Neural progenitor cell (in vitro differentiated cells): ENCODE data around the gene CD300E.

Experiments used
- EZH2 ChIP-seq: fragments of 200-600 bp; sonication (generic); IDR thresholded peaks from 2 replicates; pipeline ENCODE4 v1.6.1; 2017; ENCODE audit warnings: antibody characterized with exemption, mild to moderate bottlenecking, moderate library complexity
- TF ChIP-seq, protein P1 (sequence below): fragments of 200-600 bp; sonication (generic); IDR thresholded peaks from 2 replicates; pipeline ENCODE4 v1.5.1; 2017; ENCODE audit warnings: antibody characterized with exemption, mild to moderate bottlenecking

DNA sequence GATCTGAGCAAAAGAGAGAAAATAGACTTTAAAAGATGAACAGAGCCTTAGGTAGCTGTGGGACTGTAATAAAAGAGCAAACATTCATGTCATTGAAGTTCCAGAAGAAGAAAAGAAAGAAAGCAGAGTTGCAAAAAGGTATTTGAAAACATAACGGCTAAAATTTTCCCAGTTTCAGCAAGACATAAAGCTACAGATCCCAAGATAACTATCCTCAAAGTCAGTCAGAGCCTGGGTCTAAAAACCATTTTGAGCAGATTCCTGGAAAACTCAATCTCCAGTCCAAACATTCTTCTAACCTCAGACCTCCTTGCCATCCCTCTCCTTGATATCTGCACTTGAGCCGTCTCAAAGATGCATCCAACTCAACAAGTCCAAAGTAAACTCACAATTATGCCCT is 20.9 kb upstream of the CD300E start:
- TF ChIP-seq, protein P1, sequence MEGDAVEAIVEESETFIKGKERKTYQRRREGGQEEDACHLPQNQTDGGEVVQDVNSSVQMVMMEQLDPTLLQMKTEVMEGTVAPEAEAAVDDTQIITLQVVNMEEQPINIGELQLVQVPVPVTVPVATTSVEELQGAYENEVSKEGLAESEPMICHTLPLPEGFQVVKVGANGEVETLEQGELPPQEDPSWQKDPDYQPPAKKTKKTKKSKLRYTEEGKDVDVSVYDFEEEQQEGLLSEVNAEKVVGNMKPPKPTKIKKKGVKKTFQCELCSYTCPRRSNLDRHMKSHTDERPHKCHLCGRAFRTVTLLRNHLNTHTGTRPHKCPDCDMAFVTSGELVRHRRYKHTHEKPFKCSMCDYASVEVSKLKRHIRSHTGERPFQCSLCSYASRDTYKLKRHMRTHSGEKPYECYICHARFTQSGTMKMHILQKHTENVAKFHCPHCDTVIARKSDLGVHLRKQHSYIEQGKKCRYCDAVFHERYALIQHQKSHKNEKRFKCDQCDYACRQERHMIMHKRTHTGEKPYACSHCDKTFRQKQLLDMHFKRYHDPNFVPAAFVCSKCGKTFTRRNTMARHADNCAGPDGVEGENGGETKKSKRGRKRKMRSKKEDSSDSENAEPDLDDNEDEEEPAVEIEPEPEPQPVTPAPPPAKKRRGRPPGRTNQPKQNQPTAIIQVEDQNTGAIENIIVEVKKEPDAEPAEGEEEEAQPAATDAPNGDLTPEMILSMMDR = no peak
- TF ChIP-seq EZH2 = no peak
